ENCODE results near the gene BBS5.

Gene BBS5

GRCh38 chr2:169540146-169540545, 60.9 kb downstream of the BBS5 start:
- DNase-seq, result no peak

GRCh38 chr2:169542433-169542832, 63.1 kb downstream of the BBS5 start:
- no peak for DNase-seq

GRCh38 chr2:169546756-169547155, 67.5 kb downstream of the BBS5 start:
- no peak for DNase-seq
